ENCODE measurements around the gene TLE1. TPM values are rescaled to one million over a fixed set of nuclear protein-coding genes. Genes with fewer than 3 reads are reported as not detected.

Gene TLE1
- total RNA-seq, 1 experiment from 2014 or later: 97.7 TPM

DNA sequence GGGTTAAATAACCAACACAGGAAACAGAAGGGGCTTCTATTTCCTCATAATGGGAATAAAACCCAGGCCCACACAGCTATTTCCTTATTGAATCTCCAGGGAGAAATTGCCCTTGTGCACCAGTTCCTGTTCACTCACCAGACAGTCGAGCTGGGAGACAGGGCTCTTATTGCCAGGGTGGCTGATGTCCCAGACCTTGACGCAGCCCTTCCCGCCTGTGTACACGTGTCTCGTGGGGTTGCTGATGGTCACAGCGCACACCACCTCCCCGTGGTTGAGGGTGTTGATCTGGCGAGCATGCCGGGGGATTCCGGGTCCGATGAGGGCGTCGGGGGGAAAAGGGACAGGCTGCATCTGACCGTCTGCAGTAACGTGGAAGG is 96.5 kb downstream of the TLE1 start:
- Mint-ChIP-seq H3K4me3 (no peak overlapping the region), H3K27ac (peak overlapping the region; percentile 94), H3K27me3 (ENCODE audit: low read depth) (no peaks in the 10 kb centered on the region), H3K9me3 (peaks cover 11% of the 10 kb centered on the region), H3K4me1 (peaks cover 60% of the 10 kb centered on the region), H3K36me3 (peaks cover 70% of the 10 kb centered on the region)
- CTCF ChIA-PET: no interaction called here
- TF ChIP-seq FOXP1 (CRISPR knock-in tag; IDR thresholded peaks at IDR 0.05; ENCODE audit: borderline replicate concordance): no peak
- TF ChIP-seq, protein P1, sequence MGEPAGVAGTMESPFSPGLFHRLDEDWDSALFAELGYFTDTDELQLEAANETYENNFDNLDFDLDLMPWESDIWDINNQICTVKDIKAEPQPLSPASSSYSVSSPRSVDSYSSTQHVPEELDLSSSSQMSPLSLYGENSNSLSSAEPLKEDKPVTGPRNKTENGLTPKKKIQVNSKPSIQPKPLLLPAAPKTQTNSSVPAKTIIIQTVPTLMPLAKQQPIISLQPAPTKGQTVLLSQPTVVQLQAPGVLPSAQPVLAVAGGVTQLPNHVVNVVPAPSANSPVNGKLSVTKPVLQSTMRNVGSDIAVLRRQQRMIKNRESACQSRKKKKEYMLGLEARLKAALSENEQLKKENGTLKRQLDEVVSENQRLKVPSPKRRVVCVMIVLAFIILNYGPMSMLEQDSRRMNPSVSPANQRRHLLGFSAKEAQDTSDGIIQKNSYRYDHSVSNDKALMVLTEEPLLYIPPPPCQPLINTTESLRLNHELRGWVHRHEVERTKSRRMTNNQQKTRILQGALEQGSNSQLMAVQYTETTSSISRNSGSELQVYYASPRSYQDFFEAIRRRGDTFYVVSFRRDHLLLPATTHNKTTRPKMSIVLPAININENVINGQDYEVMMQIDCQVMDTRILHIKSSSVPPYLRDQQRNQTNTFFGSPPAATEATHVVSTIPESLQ (CRISPR knock-in tag; IDR thresholded peaks at IDR 0.05): no peak
- DNase-seq (ENCODE audit: low spot score) (no peak), ATAC-seq (no peak)
- POLR2A ChIA-PET: no interaction called here

DNA sequence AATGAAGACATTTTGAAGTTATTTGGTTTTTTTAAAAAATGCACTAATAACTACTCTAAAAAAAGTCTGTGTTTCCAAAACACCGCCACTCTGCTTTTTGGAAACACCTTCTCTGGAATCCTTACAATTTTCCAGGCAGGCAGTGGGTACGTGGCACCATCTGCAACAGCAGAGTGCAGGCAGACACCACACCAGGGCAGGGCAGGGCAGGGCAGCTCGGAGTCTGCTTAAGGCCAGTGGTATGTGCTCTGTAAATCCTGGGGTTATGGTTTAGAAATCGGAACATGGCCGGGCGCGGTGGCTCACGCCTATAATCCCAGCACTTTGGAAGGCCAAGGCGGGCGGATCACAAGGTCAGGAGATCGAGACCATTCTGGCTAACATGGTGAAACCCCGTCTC is 97.6 kb downstream of the TLE1 start:
- DNase-seq (ENCODE audit: low spot score): no peak
- peaks cover 49% of the 10 kb centered on the region for H3K4me1 Mint-ChIP-seq
- no peak for ATAC-seq
- ChIA-PET POLR2A (no interaction called here), CTCF (no interaction called here)
- H3K4me3 Mint-ChIP-seq: no peak overlapping the region
- peak overlapping the region; percentile 48; the same call in 1 of the 2 replicates for H3K27ac Mint-ChIP-seq
- H3K36me3 Mint-ChIP-seq: peaks cover 81% of the 10 kb centered on the region
- TF ChIP-seq SMAD4 (CRISPR knock-in tag; IDR thresholded peaks at IDR 0.05): no peak
- TF ChIP-seq ZNF121 (CRISPR knock-in tag; IDR thresholded peaks at IDR 0.05): no peak
- TF ChIP-seq CREM (CRISPR knock-in tag; IDR thresholded peaks at IDR 0.05): no peak
- TF ChIP-seq, protein P2, sequence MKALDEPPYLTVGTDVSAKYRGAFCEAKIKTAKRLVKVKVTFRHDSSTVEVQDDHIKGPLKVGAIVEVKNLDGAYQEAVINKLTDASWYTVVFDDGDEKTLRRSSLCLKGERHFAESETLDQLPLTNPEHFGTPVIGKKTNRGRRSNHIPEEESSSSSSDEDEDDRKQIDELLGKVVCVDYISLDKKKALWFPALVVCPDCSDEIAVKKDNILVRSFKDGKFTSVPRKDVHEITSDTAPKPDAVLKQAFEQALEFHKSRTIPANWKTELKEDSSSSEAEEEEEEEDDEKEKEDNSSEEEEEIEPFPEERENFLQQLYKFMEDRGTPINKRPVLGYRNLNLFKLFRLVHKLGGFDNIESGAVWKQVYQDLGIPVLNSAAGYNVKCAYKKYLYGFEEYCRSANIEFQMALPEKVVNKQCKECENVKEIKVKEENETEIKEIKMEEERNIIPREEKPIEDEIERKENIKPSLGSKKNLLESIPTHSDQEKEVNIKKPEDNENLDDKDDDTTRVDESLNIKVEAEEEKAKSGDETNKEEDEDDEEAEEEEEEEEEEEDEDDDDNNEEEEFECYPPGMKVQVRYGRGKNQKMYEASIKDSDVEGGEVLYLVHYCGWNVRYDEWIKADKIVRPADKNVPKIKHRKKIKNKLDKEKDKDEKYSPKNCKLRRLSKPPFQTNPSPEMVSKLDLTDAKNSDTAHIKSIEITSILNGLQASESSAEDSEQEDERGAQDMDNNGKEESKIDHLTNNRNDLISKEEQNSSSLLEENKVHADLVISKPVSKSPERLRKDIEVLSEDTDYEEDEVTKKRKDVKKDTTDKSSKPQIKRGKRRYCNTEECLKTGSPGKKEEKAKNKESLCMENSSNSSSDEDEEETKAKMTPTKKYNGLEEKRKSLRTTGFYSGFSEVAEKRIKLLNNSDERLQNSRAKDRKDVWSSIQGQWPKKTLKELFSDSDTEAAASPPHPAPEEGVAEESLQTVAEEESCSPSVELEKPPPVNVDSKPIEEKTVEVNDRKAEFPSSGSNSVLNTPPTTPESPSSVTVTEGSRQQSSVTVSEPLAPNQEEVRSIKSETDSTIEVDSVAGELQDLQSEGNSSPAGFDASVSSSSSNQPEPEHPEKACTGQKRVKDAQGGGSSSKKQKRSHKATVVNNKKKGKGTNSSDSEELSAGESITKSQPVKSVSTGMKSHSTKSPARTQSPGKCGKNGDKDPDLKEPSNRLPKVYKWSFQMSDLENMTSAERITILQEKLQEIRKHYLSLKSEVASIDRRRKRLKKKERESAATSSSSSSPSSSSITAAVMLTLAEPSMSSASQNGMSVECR (CRISPR knock-in tag; IDR thresholded peaks at IDR 0.05; ENCODE audit: borderline replicate concordance): no peak
- no peaks in the 10 kb centered on the region for H3K27me3 Mint-ChIP-seq (ENCODE audit: low read depth)
- H3K9me3 Mint-ChIP-seq: peaks cover 11% of the 10 kb centered on the region

DNA sequence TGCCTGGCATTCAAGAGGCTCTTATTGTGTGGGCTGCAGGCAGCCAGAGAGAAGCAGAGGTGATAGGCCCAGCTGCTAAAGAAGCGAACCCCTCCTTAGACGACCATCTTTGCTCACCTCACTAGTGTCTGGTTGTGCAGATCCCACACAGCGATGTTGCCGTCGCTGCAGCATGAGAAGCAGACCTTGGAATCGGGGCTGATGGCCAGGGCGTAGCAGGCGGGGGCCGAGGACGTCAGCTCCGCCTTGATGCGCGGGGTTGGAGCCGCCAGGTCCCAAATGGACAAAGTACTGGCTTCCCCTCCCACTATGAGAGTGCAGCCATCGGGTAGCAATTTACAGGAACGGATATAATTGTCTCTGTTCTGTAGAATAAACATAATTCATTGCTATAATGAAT is 98.7 kb downstream of the TLE1 start:
- ATAC-seq: no peak
- H3K4me3 Mint-ChIP-seq: no peak overlapping the region
- no peaks in the 10 kb centered on the region for H3K27me3 Mint-ChIP-seq (ENCODE audit: low read depth)
- POLR2A ChIA-PET: interaction anchor here (0.6 kb wide), 1 partner anchor 866 kb away, joined by 3 read pairs; no protein-coding TSS in a partner anchor
- 0 out of 2 replicates have a peak overlapping the region, but pooled peaks have one; percentile 11 for H3K27ac Mint-ChIP-seq
- peaks cover 38% of the 10 kb centered on the region for H3K4me1 Mint-ChIP-seq
- H3K9me3 Mint-ChIP-seq: peaks cover 11% of the 10 kb centered on the region
- no peak for DNase-seq (ENCODE audit: low spot score)
- CTCF ChIA-PET: no interaction called here
- H3K36me3 Mint-ChIP-seq: peaks cover 88% of the 10 kb centered on the region
- TF ChIP-seq, protein P3, sequence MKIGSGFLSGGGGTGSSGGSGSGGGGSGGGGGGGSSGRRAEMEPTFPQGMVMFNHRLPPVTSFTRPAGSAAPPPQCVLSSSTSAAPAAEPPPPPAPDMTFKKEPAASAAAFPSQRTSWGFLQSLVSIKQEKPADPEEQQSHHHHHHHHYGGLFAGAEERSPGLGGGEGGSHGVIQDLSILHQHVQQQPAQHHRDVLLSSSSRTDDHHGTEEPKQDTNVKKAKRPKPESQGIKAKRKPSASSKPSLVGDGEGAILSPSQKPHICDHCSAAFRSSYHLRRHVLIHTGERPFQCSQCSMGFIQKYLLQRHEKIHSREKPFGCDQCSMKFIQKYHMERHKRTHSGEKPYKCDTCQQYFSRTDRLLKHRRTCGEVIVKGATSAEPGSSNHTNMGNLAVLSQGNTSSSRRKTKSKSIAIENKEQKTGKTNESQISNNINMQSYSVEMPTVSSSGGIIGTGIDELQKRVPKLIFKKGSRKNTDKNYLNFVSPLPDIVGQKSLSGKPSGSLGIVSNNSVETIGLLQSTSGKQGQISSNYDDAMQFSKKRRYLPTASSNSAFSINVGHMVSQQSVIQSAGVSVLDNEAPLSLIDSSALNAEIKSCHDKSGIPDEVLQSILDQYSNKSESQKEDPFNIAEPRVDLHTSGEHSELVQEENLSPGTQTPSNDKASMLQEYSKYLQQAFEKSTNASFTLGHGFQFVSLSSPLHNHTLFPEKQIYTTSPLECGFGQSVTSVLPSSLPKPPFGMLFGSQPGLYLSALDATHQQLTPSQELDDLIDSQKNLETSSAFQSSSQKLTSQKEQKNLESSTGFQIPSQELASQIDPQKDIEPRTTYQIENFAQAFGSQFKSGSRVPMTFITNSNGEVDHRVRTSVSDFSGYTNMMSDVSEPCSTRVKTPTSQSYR (CRISPR knock-in tag; IDR thresholded peaks at IDR 0.05): no peak

DNA sequence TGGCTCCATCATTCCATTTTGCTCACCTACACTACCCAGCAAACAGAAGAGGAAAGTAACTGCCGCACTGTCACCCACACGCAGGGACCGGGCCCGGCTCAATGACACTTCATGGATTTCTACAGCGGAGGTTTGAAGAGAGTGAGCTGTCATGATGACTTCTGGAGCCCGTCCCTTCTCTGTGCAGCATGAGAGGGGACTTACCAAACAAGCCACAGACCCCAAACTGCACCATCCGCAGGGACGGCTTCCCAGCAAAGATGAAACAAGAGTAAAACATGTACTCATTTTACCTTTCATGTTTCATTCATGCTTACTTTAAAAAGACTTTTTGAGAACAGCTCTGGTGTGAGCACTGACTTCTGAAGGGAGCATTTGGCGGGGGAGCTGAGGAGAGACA is 99.5 kb downstream of the TLE1 start:
- peaks cover 92% of the 10 kb centered on the region for H3K36me3 Mint-ChIP-seq
- no peak overlapping the region for H3K27ac Mint-ChIP-seq
- no peak overlapping the region for H3K4me3 Mint-ChIP-seq
- peaks cover 32% of the 10 kb centered on the region for H3K4me1 Mint-ChIP-seq
- CTCF ChIA-PET: no interaction called here
- ATAC-seq (no peak), DNase-seq (ENCODE audit: low spot score) (no peak)
- TF ChIP-seq, protein P4, sequence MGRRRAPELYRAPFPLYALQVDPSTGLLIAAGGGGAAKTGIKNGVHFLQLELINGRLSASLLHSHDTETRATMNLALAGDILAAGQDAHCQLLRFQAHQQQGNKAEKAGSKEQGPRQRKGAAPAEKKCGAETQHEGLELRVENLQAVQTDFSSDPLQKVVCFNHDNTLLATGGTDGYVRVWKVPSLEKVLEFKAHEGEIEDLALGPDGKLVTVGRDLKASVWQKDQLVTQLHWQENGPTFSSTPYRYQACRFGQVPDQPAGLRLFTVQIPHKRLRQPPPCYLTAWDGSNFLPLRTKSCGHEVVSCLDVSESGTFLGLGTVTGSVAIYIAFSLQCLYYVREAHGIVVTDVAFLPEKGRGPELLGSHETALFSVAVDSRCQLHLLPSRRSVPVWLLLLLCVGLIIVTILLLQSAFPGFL (CRISPR knock-in tag; IDR thresholded peaks at IDR 0.05; ENCODE audit: borderline replicate concordance): no peak
- TF ChIP-seq SMAD4 (CRISPR knock-in tag; IDR thresholded peaks at IDR 0.05) (no peak), JAZF1 (CRISPR knock-in tag; IDR thresholded peaks at IDR 0.05) (no peak), ZNF396 (CRISPR knock-in tag; IDR thresholded peaks at IDR 0.05; ENCODE audit: borderline replicate concordance) (no peak)
- TF ChIP-seq, protein P5, sequence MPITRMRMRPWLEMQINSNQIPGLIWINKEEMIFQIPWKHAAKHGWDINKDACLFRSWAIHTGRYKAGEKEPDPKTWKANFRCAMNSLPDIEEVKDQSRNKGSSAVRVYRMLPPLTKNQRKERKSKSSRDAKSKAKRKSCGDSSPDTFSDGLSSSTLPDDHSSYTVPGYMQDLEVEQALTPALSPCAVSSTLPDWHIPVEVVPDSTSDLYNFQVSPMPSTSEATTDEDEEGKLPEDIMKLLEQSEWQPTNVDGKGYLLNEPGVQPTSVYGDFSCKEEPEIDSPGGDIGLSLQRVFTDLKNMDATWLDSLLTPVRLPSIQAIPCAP (CRISPR knock-in tag; IDR thresholded peaks at IDR 0.05): no peak
- POLR2A ChIA-PET: no interaction called here
- no peaks in the 10 kb centered on the region for H3K27me3 Mint-ChIP-seq (ENCODE audit: low read depth)
- peaks cover 8% of the 10 kb centered on the region for H3K9me3 Mint-ChIP-seq
